ENCODE data around the gene DCHS1.

GRCh38 chr11:6654281-6655019 lies 1.2 kb downstream of the DCHS1 start:
- TF ChIP-seq CTCF (conservative IDR thresholded peaks at IDR 0.05; ENCODE audit: low read length) = no peak
- no peak for TF ChIP-seq EZH2phosphoT487 (IDR thresholded peaks at IDR 0.05; ENCODE audit: borderline replicate concordance)
